Natural killer cell (primary cell): ENCODE data around the gene BPIFB4. TPM values are rescaled to one million over a fixed set of nuclear protein-coding genes. Genes with fewer than 3 reads are reported as not detected.

ENCODE experiments used
- ATAC-seq, 3 donors: fragments of 150-1000 bp in 2 of 3; fragments of 200-7000 bp in 1 of 3; cut with Tn5 transposase; 1 replicate in 1 of 3; 2 replicates in 2 of 3; pipeline ENCODE4 v1.10.0; 2021; ENCODE audit warnings: mild to moderate bottlenecking in 2 of 3, moderate library complexity in 2 of 3
- DNase-seq, 2 donors: peaks; one replicate each; pipeline versions ENCODE4 v3.0.0 to v3.0.0-alpha.2; 2013 to 2021; ENCODE audit warnings: mixed read lengths in 1 of 2
- H3K27ac ChIP-seq: one replicate; pipeline ENCODE4 v1.5.1; 2013; ENCODE audit warnings: mild to moderate bottlenecking, low read length
- H3K27me3 ChIP-seq: one replicate; pipeline ENCODE4 v1.6.1; 2013; ENCODE audit warnings: low read length; ENCODE audit not compliant: control insufficient read depth, insufficient read depth
- H3K36me3 ChIP-seq: one replicate; pipeline ENCODE4 v1.6.1; 2013; ENCODE audit warnings: low read length; ENCODE audit not compliant: control insufficient read depth, insufficient read depth
- H3K4me1 ChIP-seq: one replicate; pipeline ENCODE4 v1.6.1; 2013; ENCODE audit warnings: low read length; ENCODE audit not compliant: control insufficient read depth, insufficient read depth
- H3K4me3 ChIP-seq: one replicate; pipeline ENCODE4 v1.5.1; 2013; ENCODE audit warnings: low read length
- H3K9me3 ChIP-seq: one replicate; pipeline ENCODE4 v1.6.1; 2013; ENCODE audit warnings: low read length; ENCODE audit not compliant: control insufficient read depth, insufficient read depth
- H3K27ac Mint-ChIP-seq, 2 donors: one replicate each; pipeline ENCODE4 v1.8.0; 2022; ENCODE audit warnings: mild to moderate bottlenecking in 2 of 2, mixed read lengths in 2 of 2, moderate library complexity in 1 of 2
- H3K27me3 Mint-ChIP-seq, 2 donors: one replicate each; pipeline ENCODE4 v1.8.0; 2022; ENCODE audit warnings: low read depth in 2 of 2, mixed read lengths in 2 of 2
- H3K36me3 Mint-ChIP-seq: one replicate; pipeline ENCODE4 v1.8.0; 2022; ENCODE audit warnings: mixed read lengths
- H3K4me1 Mint-ChIP-seq, 2 donors: one replicate each; pipeline ENCODE4 v1.8.0; 2022; ENCODE audit warnings: mixed read lengths in 2 of 2
- H3K4me3 Mint-ChIP-seq: one replicate; pipeline ENCODE4 v1.8.0; 2022; ENCODE audit warnings: mild to moderate bottlenecking, moderate library complexity, mixed read lengths
- H3K9me3 Mint-ChIP-seq, 2 donors: one replicate each; pipeline ENCODE4 v1.8.0; 2022; ENCODE audit warnings: mixed read lengths in 2 of 2
- WGBS: methylation state at CpG from one replicate; pipeline ENCODE4 v1.1.7; 2013; ENCODE audit warnings: missing lambda C conversion rate; ENCODE audit not compliant: insufficient coverage; 5-methylcytosine and 5-hydroxymethylcytosine counted together
- intact Hi-C: fragments of 100-400 bp; cut with micrococcal nuclease; formaldehyde crosslinking; loops from one replicate; pipeline ENCODE4 v1.14.2; 2022
- total RNA-seq, 4 donors: library from RNA; stranded (reverse); fragments of 120-200 nt in 1 of 4; gene quantifications; one replicate each; pipeline versions ENCODE4 v1.2.3 to v1.2.4, GENCODE V29; 2013 to 2022
- TF ChIP-seq, protein P1 (sequence below): fragments of 200-600 bp; IDR thresholded peaks from one replicate; pipeline ENCODE4 v1.8.0; 2022; ENCODE audit warnings: antibody characterized with exemption

BPIFB4 gene
- total RNA-seq, 3 donors from 2014 or later (not counting 1 experiment from before 2014, with no cell fraction given) = not detected

DNA sequence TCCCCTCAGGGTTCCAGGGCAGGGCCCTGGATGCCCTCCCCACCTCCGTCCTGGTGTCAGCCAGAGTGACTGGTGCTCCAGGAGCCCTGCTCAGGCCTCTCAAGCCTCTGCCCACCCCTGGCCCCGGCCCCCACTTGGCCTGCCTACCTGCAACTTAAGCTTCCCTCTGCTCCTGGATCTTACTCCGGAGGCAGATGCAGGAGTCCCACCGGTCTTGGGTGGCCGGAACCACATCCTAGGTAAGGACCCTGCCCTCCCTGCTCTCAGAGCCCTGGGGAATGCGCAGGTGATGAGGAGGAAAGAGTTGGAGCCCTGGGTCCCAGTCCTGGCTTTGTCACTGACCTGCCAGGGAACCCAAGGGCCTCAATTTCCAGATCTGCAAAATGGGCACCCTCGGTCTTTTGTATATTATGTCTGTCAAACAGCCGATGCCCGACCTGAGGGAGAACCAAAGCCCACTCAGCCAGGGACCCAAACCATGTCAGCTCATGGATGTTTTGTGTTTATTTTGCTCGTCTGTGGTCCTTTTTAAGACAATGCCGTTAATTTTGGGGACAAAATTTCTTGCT lies 54.0 kb downstream of the BPIFB4 start:
- no peaks in the 10 kb centered on the region for H3K9me3 ChIP-seq
- H3K27me3 ChIP-seq = no peaks in the 10 kb centered on the region
- ATAC-seq (no peak), DNase-seq (no peak)
- no peaks in the 10 kb centered on the region for H3K4me1 Mint-ChIP-seq
- no peak overlapping the region for H3K4me3 ChIP-seq
- WGBS = 83% methylated on average over 11 of the region's 11 CpGs
- no peaks in the 10 kb centered on the region for H3K36me3 Mint-ChIP-seq
- no peaks in the 10 kb centered on the region for H3K4me1 ChIP-seq
- TF ChIP-seq, protein P1, sequence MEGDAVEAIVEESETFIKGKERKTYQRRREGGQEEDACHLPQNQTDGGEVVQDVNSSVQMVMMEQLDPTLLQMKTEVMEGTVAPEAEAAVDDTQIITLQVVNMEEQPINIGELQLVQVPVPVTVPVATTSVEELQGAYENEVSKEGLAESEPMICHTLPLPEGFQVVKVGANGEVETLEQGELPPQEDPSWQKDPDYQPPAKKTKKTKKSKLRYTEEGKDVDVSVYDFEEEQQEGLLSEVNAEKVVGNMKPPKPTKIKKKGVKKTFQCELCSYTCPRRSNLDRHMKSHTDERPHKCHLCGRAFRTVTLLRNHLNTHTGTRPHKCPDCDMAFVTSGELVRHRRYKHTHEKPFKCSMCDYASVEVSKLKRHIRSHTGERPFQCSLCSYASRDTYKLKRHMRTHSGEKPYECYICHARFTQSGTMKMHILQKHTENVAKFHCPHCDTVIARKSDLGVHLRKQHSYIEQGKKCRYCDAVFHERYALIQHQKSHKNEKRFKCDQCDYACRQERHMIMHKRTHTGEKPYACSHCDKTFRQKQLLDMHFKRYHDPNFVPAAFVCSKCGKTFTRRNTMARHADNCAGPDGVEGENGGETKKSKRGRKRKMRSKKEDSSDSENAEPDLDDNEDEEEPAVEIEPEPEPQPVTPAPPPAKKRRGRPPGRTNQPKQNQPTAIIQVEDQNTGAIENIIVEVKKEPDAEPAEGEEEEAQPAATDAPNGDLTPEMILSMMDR = no peak
- intact Hi-C loops = no loop called here
- peaks cover 0 to 3% of the 10 kb centered on the region in 2 donors for H3K27me3 Mint-ChIP-seq
- no peak overlapping the region for H3K27ac ChIP-seq
- no peaks in the 10 kb centered on the region for H3K9me3 Mint-ChIP-seq
- no peak overlapping the region for H3K4me3 Mint-ChIP-seq
- H3K27ac Mint-ChIP-seq = no peak overlapping the region
- no peaks in the 10 kb centered on the region for H3K36me3 ChIP-seq

DNA sequence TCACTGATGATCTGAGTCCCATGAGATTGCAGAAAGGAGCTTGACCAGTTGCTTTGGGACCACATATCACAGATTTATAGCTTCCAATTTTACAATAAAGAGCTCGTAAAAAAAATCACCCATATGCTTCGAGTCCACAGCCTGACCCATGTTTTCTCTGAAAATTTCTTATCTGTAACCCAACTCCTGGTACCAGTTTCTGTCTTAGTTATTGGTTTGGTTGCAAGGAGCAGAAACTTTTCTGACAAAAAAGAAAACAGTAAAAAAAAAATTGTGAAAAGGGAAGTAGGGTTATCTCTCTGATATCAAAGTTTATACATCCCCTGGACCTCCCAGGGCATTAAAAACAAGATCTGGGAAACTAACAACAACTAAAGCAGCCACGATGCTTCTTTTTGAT lies 57.8 kb downstream of the BPIFB4 start:
- WGBS = 73% methylated on average over 3 of the region's 3 CpGs
- peaks cover 0 to 2% of the 10 kb centered on the region in 2 donors for H3K27me3 Mint-ChIP-seq
- no peak overlapping the region for H3K27ac ChIP-seq
- no peaks in the 10 kb centered on the region for H3K36me3 ChIP-seq
- intact Hi-C loops = no loop called here
- H3K27ac Mint-ChIP-seq = no peak overlapping the region
- no peaks in the 10 kb centered on the region for H3K9me3 Mint-ChIP-seq
- H3K9me3 ChIP-seq = no peaks in the 10 kb centered on the region
- no peak overlapping the region for H3K4me3 Mint-ChIP-seq
- no peaks in the 10 kb centered on the region for H3K4me1 Mint-ChIP-seq
- H3K4me3 ChIP-seq = no peak overlapping the region
- ATAC-seq = no peak
- TF ChIP-seq, protein P1 = no peak
- no peak for DNase-seq
- no peaks in the 10 kb centered on the region for H3K4me1 ChIP-seq
- no peaks in the 10 kb centered on the region for H3K36me3 Mint-ChIP-seq
- H3K27me3 ChIP-seq = no peaks in the 10 kb centered on the region

DNA sequence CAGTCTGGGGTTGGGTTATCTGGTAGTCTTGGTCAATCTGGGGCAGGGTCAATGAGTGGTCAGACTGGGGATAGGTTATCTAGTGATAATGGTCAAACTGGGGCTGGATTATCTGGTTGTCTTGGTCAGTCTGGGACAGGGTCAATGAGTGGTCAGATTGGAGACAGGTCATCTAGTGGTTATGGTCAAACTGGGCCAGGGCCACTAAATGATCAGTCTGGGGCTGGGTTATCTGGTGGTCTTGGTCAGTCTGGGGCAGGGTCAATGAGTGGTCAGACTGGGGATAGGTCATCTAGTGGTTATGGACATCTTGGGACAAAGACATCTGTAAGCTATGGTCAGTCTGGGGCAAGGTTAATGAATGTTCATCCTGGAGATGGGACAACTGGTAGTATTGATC lies 60.0 kb downstream of the BPIFB4 start:
- H3K27me3 Mint-ChIP-seq = peaks cover 9 to 16% of the 10 kb centered on the region in 2 donors
- no peak overlapping the region for H3K27ac Mint-ChIP-seq
- H3K36me3 Mint-ChIP-seq = no peaks in the 10 kb centered on the region
- intact Hi-C loops = no loop called here
- no peak overlapping the region for H3K4me3 Mint-ChIP-seq
- DNase-seq = no peak
- no peaks in the 10 kb centered on the region for H3K9me3 ChIP-seq
- H3K4me3 ChIP-seq = no peak overlapping the region
- no peak for ATAC-seq
- H3K4me1 ChIP-seq = no peaks in the 10 kb centered on the region
- no peaks in the 10 kb centered on the region for H3K9me3 Mint-ChIP-seq
- no peak overlapping the region for H3K27ac ChIP-seq
- H3K27me3 ChIP-seq = no peaks in the 10 kb centered on the region
- H3K36me3 ChIP-seq = no peaks in the 10 kb centered on the region
- no peaks in the 10 kb centered on the region for H3K4me1 Mint-ChIP-seq
- TF ChIP-seq, protein P1 = no peak

DNA sequence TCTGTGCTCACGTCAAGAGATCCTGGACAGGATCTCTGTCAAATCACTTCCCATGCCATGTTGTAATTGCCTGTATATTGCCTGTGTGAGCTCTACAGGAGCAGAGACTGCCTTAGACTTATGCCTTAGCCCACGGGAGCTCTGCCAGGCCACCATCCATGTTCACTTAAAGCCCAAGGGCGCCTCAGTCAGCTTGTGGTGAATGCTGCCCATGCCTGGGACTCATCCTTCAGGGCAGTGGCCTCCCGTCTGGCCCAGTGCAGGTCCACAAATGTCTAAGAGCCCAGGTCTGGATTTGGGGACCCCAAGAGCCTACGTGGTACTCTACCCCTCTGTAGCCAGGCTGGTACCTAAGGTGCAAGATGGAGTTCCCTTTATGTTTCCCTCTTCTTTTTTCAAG lies 66.1 kb downstream of the BPIFB4 start:
- no peaks in the 10 kb centered on the region for H3K9me3 Mint-ChIP-seq
- H3K4me1 Mint-ChIP-seq = no peaks in the 10 kb centered on the region
- TF ChIP-seq, protein P1 = no peak
- ATAC-seq = no peak
- intact Hi-C loops = no loop called here
- H3K9me3 ChIP-seq = no peaks in the 10 kb centered on the region
- no peak for DNase-seq
- no peaks in the 10 kb centered on the region for H3K36me3 ChIP-seq
- H3K36me3 Mint-ChIP-seq = no peaks in the 10 kb centered on the region
- no peak overlapping the region for H3K4me3 ChIP-seq
- H3K27me3 Mint-ChIP-seq = peaks cover 21 to 44% of the 10 kb centered on the region in 2 donors
- WGBS = 77% methylated on average over 5 of the region's 5 CpGs
- no peak overlapping the region for H3K27ac Mint-ChIP-seq
- H3K27me3 ChIP-seq = peaks cover 3% of the 10 kb centered on the region
- no peak overlapping the region for H3K27ac ChIP-seq
- H3K4me3 Mint-ChIP-seq = no peak overlapping the region
- no peaks in the 10 kb centered on the region for H3K4me1 ChIP-seq
